ENCODE results near the gene FOXP4. TPM values are rescaled to one million over a fixed set of nuclear protein-coding genes. Genes with fewer than 3 reads are reported as not detected.

Gene FOXP4
- total and polyA plus RNA-seq, 2 of the 13 experiments (the other 11 are each of a cell fraction or from before 2014, with no cell fraction given) = 11.0 to 12.4 TPM

- no peak for TF ChIP-seq ZHX2 (IDR thresholded peaks at IDR 0.05; ENCODE audit: low read depth)
- no peak for TF ChIP-seq ZHX2 (CRISPR knock-in tag; IDR thresholded peaks at IDR 0.05; ENCODE audit: borderline replicate concordance)
- no peak for TF ChIP-seq ATAD3A (CRISPR knock-in tag; IDR thresholded peaks at IDR 0.05)
These were observed 59.5 kb downstream of the FOXP4 start (continued) for GRCh38 chr6:41605649-41606048.

DNA sequence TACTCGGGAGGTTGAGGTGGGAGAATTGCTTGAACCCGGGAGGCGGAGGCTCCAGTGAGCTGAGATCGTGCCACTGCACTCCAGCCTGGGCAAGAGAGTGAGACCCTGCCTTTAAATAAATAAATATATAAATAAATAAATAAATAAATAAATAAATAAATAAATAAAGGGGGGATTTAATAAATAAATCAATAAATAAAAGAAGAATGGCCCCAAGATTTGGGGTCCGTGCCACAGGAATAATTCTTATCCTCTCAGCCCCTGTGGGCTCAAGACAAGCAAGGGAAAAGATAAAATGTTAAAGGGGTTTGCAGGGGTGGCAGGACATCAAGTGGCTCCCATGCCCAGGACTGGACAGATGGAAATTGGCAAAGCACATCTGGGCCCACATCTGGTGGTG is 60.9 kb downstream of the FOXP4 start:
- no TSS peak for BruUV-seq (replicated peaks)
- ATAC-seq (no peak), FAIRE-seq (no peak), DNase-seq (ENCODE audit: low spot score) (no peak)
- Histone ChIP-seq H3K27ac (ENCODE audit: extremely low read length, insufficient read depth, low read length) (no peak overlapping the region), H3K4me1 (ENCODE audit: insufficient read depth, low read length) (peaks cover 22% of the 10 kb centered on the region), H3K4me3 (replicated peaks in 1 of 3; ENCODE audit: insufficient read depth in 1 of 3, low read depth in 2 of 3, low read length in 3 of 3) (no peak overlapping the region), H3K4me2 (ENCODE audit: low read depth, low read length) (no peak overlapping the region), H3K79me2 (ENCODE audit: insufficient read depth, low read length) (no peaks in the 10 kb centered on the region), H3K9ac (ENCODE audit: insufficient read depth, low read depth, low read length) (no peak overlapping the region), H4K20me1 (ENCODE audit: insufficient read depth, low read length) (no peaks in the 10 kb centered on the region; the same call in 1 of the 2 replicates), H3K9me3 (ENCODE audit: low read length) (no peaks in the 10 kb centered on the region), H3K27me3 (ENCODE audit: control insufficient read depth in 1 of 2, insufficient read depth in 2 of 2, low read length in 2 of 2) (peaks cover 5 to 14% of the 10 kb centered on the region in 2 experiments), H3K36me3 (replicated peaks in 1 of 2; ENCODE audit: control insufficient read depth in 1 of 2, insufficient read depth in 2 of 2, low read length in 2 of 2) (no peaks in the 10 kb centered on the region), H2AFZ (ENCODE audit: low read length) (no peak overlapping the region)
- in situ Hi-C loops (cut with HindIII; ENCODE audit: extremely low pct_ligation_motif_present, low pct_unique_long_range_greater_than_20kb) = no loop called here
- 65% methylated on average over 5 of the region's 5 CpGs for WGBS (ENCODE audit: low lambda C conversion rate)
- CTCF ChIA-PET (ENCODE audit: low intra/inter-chr PET ratio, low total read pairs) = interaction anchor here (1.6 kb wide), 1 partner anchor 75 kb away, joined by 4 read pairs; no protein-coding TSS in a partner anchor
- POLR2A ChIA-PET = no interaction called here
- intact Hi-C loops (cut with micrococcal nuclease; ENCODE audit: unreplicated experiment) = no loop called here
- no peak for TF ChIP-seq TCF7L2 (IDR thresholded peaks at IDR 0.05; ENCODE audit: low read depth, low read length)
- TF ChIP-seq KAT7 (CRISPR knock-in tag; IDR thresholded peaks at IDR 0.05; ENCODE audit: borderline replicate concordance) = no peak
- TF ChIP-seq RORA (CRISPR knock-in tag; IDR thresholded peaks at IDR 0.05) = no peak
- TF ChIP-seq, protein P1, sequence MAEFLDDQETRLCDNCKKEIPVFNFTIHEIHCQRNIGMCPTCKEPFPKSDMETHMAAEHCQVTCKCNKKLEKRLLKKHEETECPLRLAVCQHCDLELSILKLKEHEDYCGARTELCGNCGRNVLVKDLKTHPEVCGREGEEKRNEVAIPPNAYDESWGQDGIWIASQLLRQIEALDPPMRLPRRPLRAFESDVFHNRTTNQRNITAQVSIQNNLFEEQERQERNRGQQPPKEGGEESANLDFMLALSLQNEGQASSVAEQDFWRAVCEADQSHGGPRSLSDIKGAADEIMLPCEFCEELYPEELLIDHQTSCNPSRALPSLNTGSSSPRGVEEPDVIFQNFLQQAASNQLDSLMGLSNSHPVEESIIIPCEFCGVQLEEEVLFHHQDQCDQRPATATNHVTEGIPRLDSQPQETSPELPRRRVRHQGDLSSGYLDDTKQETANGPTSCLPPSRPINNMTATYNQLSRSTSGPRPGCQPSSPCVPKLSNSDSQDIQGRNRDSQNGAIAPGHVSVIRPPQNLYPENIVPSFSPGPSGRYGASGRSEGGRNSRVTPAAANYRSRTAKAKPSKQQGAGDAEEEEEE (CRISPR knock-in tag; IDR thresholded peaks at IDR 0.05; ENCODE audit: borderline replicate concordance) = no peak
- no peak for TF ChIP-seq PRMT3 (CRISPR knock-in tag; IDR thresholded peaks at IDR 0.05; ENCODE audit: borderline replicate concordance, low read depth)
- TF ChIP-seq ZNF598 (CRISPR knock-in tag; IDR thresholded peaks at IDR 0.05; ENCODE audit: borderline replicate concordance) = no peak
- no peak for TF ChIP-seq KLF6 (CRISPR knock-in tag; IDR thresholded peaks at IDR 0.05)
- TF ChIP-seq, protein P2, sequence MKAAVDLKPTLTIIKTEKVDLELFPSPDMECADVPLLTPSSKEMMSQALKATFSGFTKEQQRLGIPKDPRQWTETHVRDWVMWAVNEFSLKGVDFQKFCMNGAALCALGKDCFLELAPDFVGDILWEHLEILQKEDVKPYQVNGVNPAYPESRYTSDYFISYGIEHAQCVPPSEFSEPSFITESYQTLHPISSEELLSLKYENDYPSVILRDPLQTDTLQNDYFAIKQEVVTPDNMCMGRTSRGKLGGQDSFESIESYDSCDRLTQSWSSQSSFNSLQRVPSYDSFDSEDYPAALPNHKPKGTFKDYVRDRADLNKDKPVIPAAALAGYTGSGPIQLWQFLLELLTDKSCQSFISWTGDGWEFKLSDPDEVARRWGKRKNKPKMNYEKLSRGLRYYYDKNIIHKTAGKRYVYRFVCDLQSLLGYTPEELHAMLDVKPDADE (CRISPR knock-in tag; IDR thresholded peaks at IDR 0.05) = no peak

Measured in HepG2 (cell line).